Body of pancreas (tissue), 4 donors: ENCODE measurements around the gene FAM184B.

Source experiments
- POLR2A ChIP-seq, 3 donors: fragments of 450-650 bp; IDR thresholded peaks; one replicate each; pipeline ENCODE4 v1.6.1; 2016; ENCODE audit warnings: antibody characterized with exemption in 3 of 3, mild to moderate bottlenecking in 2 of 3
- TF ChIP-seq, protein P1 (sequence below), 7 experiments: fragments of 450-650 bp in 4 of 7; fragments of 200-600 bp in 3 of 7; sonication (generic) in 3 of 7; IDR thresholded peaks; one replicate each; pipeline ENCODE4 v1.5.1; 2016 to 2019; ENCODE audit warnings: antibody characterized with exemption in 7 of 7

DNA sequence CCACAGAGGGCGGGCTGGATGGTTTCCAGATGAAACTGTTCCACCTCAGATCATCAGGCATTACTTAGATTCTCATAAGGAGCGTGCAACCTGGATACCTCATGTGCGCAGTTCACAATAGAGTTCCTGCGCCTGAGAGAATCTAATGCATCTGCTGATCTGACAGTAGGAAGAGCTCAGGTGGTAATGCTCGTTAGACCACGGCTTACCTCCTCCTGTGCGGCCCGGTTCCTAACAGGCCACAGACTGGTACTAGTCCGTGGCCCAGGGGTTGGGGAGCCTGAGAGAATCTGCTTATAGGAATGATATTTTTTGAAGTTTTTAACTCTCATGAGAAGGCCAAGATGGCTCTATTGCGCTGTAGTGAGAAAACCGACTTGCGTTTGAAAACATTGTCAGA lies 34.7 kb upstream of the FAM184B start:
- TF ChIP-seq, protein P1, sequence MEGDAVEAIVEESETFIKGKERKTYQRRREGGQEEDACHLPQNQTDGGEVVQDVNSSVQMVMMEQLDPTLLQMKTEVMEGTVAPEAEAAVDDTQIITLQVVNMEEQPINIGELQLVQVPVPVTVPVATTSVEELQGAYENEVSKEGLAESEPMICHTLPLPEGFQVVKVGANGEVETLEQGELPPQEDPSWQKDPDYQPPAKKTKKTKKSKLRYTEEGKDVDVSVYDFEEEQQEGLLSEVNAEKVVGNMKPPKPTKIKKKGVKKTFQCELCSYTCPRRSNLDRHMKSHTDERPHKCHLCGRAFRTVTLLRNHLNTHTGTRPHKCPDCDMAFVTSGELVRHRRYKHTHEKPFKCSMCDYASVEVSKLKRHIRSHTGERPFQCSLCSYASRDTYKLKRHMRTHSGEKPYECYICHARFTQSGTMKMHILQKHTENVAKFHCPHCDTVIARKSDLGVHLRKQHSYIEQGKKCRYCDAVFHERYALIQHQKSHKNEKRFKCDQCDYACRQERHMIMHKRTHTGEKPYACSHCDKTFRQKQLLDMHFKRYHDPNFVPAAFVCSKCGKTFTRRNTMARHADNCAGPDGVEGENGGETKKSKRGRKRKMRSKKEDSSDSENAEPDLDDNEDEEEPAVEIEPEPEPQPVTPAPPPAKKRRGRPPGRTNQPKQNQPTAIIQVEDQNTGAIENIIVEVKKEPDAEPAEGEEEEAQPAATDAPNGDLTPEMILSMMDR (IDR thresholded peaks at IDR 0.05), result no peak
- TF ChIP-seq POLR2A (IDR thresholded peaks at IDR 0.05), result no peak
